Measurements from ENCODE around the gene CTCF. TPM values are rescaled to one million over a fixed set of nuclear protein-coding genes. Genes with fewer than 3 reads are reported as not detected.

Gene CTCF
- total and polyA plus RNA-seq, 10 of the 15 experiments (the other 5 are each of a cell fraction or from before 2014, with no cell fraction given) = 9.1 to 55.0 (median 41.8) TPM

- DNase-seq (ENCODE audit: low read depth, low spot score) (no peak), FAIRE-seq (no peak), ATAC-seq (no peak)
- Histone ChIP-seq H3K79me2 (ENCODE audit: control insufficient read depth, insufficient read depth, low read length) (peaks cover 12% of the 10 kb centered on the region), H3K27me3 (replicated peaks in 1 of 2; ENCODE audit: control insufficient read depth in 2 of 2, insufficient read depth in 2 of 2, low read length in 1 of 2) (no peaks in the 10 kb centered on the region), H2AFZ (ENCODE audit: control insufficient read depth, low read depth, low read length) (no peak overlapping the region), H3K9me3 (replicated peaks; ENCODE audit: control insufficient read depth, insufficient read depth, low read length) (no peaks in the 10 kb centered on the region), H3K27ac (ENCODE audit: control insufficient read depth, insufficient read depth) (no peak overlapping the region), H3K36me3 (ENCODE audit: control insufficient read depth in 2 of 2, insufficient read depth in 2 of 2, low read length in 1 of 2) (peaks cover 6 to 10% of the 10 kb centered on the region in 2 experiments; a peak in 3 of 4 replicates), H3K4me2 (ENCODE audit: control insufficient read depth, insufficient read depth) (no peak overlapping the region), H3K4me1 (ENCODE audit: control insufficient read depth, insufficient read depth, low read length) (peaks cover 18% of the 10 kb centered on the region), H3K4me3 (no peak overlapping the region), H4K20me1 (ENCODE audit: control insufficient read depth, insufficient read depth) (no peaks in the 10 kb centered on the region), H3K9ac (ENCODE audit: control insufficient read depth, insufficient read depth, low read length) (no peak overlapping the region)
- CTCF ChIA-PET = interaction anchor here (0.7 to 11.9 kb wide), 4 partner anchors 17 to 144 kb away, joined by 3 to 196 read pairs (median 8); partner anchors contain the start of genes CARMIL2 and CTCF
- intact Hi-C loops (cut with micrococcal nuclease; ENCODE audit: unreplicated experiment) = loop anchor here (5.0 kb wide), 1 partner anchor 505 kb away; the partner anchor contains the start of genes FBXL8 and TRADD
- BruUV-seq (replicated peaks) = no TSS peak
- SMC1A ChIA-PET (ENCODE audit: uncharacterized antibody, unreplicated experiment) = interaction anchor here (1.0 to 1.4 kb wide), 2 partner anchors 18 to 154 kb away, joined by 3 read pairs; partner anchors contain the start of gene CARMIL2
- TF ChIP-seq TBL1XR1 (IDR thresholded peaks at IDR 0.05; ENCODE audit: low read depth, low read length) = no peak
- no peak for TF ChIP-seq TCF7 (IDR thresholded peaks at IDR 0.05; ENCODE audit: borderline replicate concordance)
- no peak for TF ChIP-seq NR2C2 (IDR thresholded peaks at IDR 0.05; ENCODE audit: borderline replicate concordance, control insufficient read depth, insufficient read length, low read depth)
- no peak for TF ChIP-seq CUX1 (IDR thresholded peaks at IDR 0.05; ENCODE audit: insufficient replicate concordance, low read depth, low read length)
- TF ChIP-seq MYC (IDR thresholded peaks at IDR 0.05; ENCODE audit: insufficient read depth, insufficient read length, insufficient replicate concordance, low read length, severe bottlenecking) = no peak
- no peak for TF ChIP-seq SREBF2 (IDR thresholded peaks at IDR 0.05; ENCODE audit: low read length)
- TF ChIP-seq NFYB (IDR thresholded peaks at IDR 0.05; ENCODE audit: insufficient read depth, low read depth, low read length) = no peak
- TF ChIP-seq FOXM1 (IDR thresholded peaks at IDR 0.05; ENCODE audit: low read depth, low read length) = no peak
- POLR2A ChIA-PET = interaction anchor here (0.6 to 1.1 kb wide), 3 partner anchors 18 to 143 kb away, joined by 3 to 4 read pairs (median 3); partner anchors contain the start of gene CARMIL2
- RAD21 ChIA-PET (ENCODE audit: unreplicated experiment) = interaction anchor here (0.7 kb wide), 1 partner anchor 18 kb away, joined by 4 read pairs; the partner anchor contains the start of gene CARMIL2
- in situ Hi-C loops (cut with MboI) = no loop called here
Observed at GRCh38 chr16:67662653-67663010, 100.3 kb downstream of the CTCF start.
